Activated naive CD4-positive, alpha-beta T cell treated with anti-CD3 and anti-CD28 coated beads for 36 hours (primary cell): ENCODE measurements around the gene HIF3A. TPM values are rescaled to one million over a fixed set of nuclear protein-coding genes. Genes with fewer than 3 reads are reported as not detected.

Experiments used
- CTCF ChIA-PET: fragments of 350-600 bp; sonication (Branson Sonifier 250); formaldehyde crosslinking; loops from one replicate; lab custom pipeline; 2021; ENCODE audit warnings: antibody characterized with exemption; lab: Charles Lee
- DNase-seq: peaks from one replicate; pipeline ENCODE4 v3.0.0-alpha.2; 2020
- H3K27ac Mint-ChIP-seq: one replicate; pipeline ENCODE4 v1.8.0; 2021; ENCODE audit warnings: mild to moderate bottlenecking, mixed read lengths
- H3K27me3 Mint-ChIP-seq: one replicate; pipeline ENCODE4 v1.8.0; 2021; ENCODE audit warnings: low read depth, mixed read lengths
- H3K36me3 Mint-ChIP-seq: one replicate; pipeline ENCODE4 v1.8.0; 2021; ENCODE audit warnings: low read depth, mixed read lengths
- H3K4me1 Mint-ChIP-seq: one replicate; pipeline ENCODE4 v1.8.0; 2021; ENCODE audit warnings: low read depth, mixed read lengths
- H3K4me3 Mint-ChIP-seq: one replicate; pipeline ENCODE4 v1.8.0; 2021; ENCODE audit warnings: mild to moderate bottlenecking, moderate library complexity, mixed read lengths
- H3K9me3 Mint-ChIP-seq: one replicate; pipeline ENCODE4 v1.8.0; 2021; ENCODE audit warnings: mixed read lengths
- intact Hi-C: fragments of 100-400 bp; cut with micrococcal nuclease; formaldehyde crosslinking; loops from one replicate; pipeline ENCODE4 v1.15.1; 2023
- total RNA-seq, 2 experiments: library from RNA; stranded (reverse); gene quantifications; one replicate each; pipeline ENCODE4 v1.2.3, GENCODE V29; 2021

HIF3A gene
- total RNA-seq, 2 experiments from 2014 or later = not detected

DNA sequence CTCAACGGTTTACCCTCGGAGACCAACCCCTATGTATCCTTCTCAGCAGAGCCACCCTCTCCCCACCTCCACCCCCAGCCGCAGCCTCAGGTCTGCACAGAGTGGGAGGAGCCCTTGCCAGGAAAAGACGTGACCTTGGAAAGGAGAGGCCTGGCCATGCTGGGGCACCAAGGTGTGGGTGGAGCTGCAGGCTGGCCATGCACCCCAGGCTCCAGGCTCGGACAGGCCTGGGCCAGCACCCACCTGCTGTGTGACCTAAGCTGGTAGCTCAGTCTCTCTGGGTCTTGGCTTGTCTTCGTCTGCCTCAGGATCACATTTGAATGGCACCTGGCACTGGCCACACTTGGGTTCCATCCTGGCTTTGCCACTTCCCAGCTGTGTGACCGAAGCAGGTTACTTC, 87.0 kb downstream of the HIF3A start:
- Mint-ChIP-seq H3K36me3 (peaks cover 56% of the 10 kb centered on the region), H3K4me3 (no peak overlapping the region), H3K27ac (no peak overlapping the region), H3K27me3 (no peaks in the 10 kb centered on the region), H3K4me1 (no peaks in the 10 kb centered on the region), H3K9me3 (no peaks in the 10 kb centered on the region)
- intact Hi-C loops = no loop called here
- CTCF ChIA-PET = interaction anchor here (0.5 kb wide), 1 partner anchor 38 kb away, joined by 3 read pairs; no protein-coding TSS in a partner anchor
- no peak for DNase-seq

GRCh38 chr19:46384396-46384795, 87.6 kb downstream of the HIF3A start:
- CTCF ChIA-PET = interaction anchor here (1.0 to 2.1 kb wide), 2 partner anchors 11 to 15 kb away, joined by 3 to 7 read pairs; no protein-coding TSS in a partner anchor
- no peak overlapping the region for H3K4me3 Mint-ChIP-seq
- intact Hi-C loops = no loop called here
- no peaks in the 10 kb centered on the region for H3K4me1 Mint-ChIP-seq
- H3K27me3 Mint-ChIP-seq = no peaks in the 10 kb centered on the region
- H3K36me3 Mint-ChIP-seq = peaks cover 55% of the 10 kb centered on the region
- H3K9me3 Mint-ChIP-seq = no peaks in the 10 kb centered on the region
- no peak for DNase-seq
- H3K27ac Mint-ChIP-seq = no peak overlapping the region

- Mint-ChIP-seq H3K27me3 (no peaks in the 10 kb centered on the region), H3K4me3 (no peak overlapping the region), H3K9me3 (no peaks in the 10 kb centered on the region), H3K4me1 (no peaks in the 10 kb centered on the region), H3K36me3 (peaks cover 52% of the 10 kb centered on the region), H3K27ac (no peak overlapping the region)
- intact Hi-C loops = no loop called here
- CTCF ChIA-PET = interaction anchor here (0.6 to 2.1 kb wide), 2 partner anchors 10 to 338 kb away, joined by 3 to 7 read pairs; no protein-coding TSS in a partner anchor
- no peak for DNase-seq
These were observed 88.8 kb downstream of the HIF3A start for GRCh38 chr19:46385636-46386035.

- Mint-ChIP-seq H3K27ac (no peak overlapping the region), H3K27me3 (no peaks in the 10 kb centered on the region), H3K9me3 (no peaks in the 10 kb centered on the region), H3K4me1 (no peaks in the 10 kb centered on the region), H3K4me3 (no peak overlapping the region), H3K36me3 (peaks cover 49% of the 10 kb centered on the region)
- intact Hi-C loops = no loop called here
- DNase-seq = no peak
- CTCF ChIA-PET = interaction anchor here (2.1 kb wide), 1 partner anchor 9 kb away, joined by 7 read pairs; no protein-coding TSS in a partner anchor
These were observed 89.3 kb downstream of the HIF3A start for GRCh38 chr19:46386151-46386550.

DNA sequence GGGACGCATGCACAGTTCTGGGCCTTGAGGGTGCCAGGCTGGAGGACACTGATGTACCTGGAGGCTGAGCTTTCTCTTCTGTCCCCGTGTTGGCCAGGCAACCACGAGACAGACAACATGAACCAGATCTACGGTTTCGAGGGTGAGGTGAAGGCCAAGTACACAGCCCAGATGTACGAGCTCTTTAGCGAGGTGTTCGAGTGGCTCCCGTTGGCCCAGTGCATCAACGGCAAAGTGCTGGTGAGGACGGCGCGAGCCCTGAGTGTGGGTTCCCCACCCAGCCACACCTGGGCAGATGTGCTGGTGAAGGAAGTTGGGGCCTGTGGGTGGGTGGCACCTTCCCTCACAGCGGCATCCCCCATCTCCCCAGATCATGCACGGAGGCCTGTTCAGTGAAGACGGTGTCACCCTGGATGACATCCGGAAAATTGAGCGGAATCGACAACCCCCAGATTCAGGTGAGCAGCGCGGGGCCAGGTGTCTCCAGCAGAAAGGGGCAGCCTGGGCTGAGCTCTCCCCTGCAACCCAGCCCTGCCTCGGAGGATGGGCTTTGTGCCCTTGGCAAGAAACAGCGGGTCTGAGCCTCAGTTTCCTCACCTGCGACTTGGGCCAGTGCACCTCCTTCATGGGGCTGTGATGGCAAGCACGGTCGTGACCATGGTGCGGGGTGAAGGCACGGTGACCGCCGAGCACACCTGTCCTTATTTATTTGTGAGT, 90.3 kb downstream of the HIF3A start:
- Mint-ChIP-seq H3K27me3 (no peaks in the 10 kb centered on the region), H3K4me1 (no peaks in the 10 kb centered on the region), H3K27ac (no peak overlapping the region), H3K36me3 (peaks cover 49% of the 10 kb centered on the region), H3K9me3 (no peaks in the 10 kb centered on the region), H3K4me3 (no peak overlapping the region)
- DNase-seq = no peak
- CTCF ChIA-PET = interaction anchor here (0.6 to 1.0 kb wide), 3 partner anchors 9 to 573 kb away, joined by 3 to 4 read pairs (median 3); no protein-coding TSS in a partner anchor
- intact Hi-C loops = no loop called here

- Mint-ChIP-seq H3K9me3 (no peaks in the 10 kb centered on the region), H3K27me3 (no peaks in the 10 kb centered on the region), H3K36me3 (peaks cover 49% of the 10 kb centered on the region), H3K27ac (no peak overlapping the region), H3K4me3 (no peak overlapping the region), H3K4me1 (no peaks in the 10 kb centered on the region)
- intact Hi-C loops = no loop called here
- CTCF ChIA-PET = interaction anchor here (0.5 to 1.0 kb wide), 3 partner anchors 8 to 589 kb away, joined by 3 to 4 read pairs (median 4); no protein-coding TSS in a partner anchor
- DNase-seq = no peak
These were observed 90.9 kb downstream of the HIF3A start for GRCh38 chr19:46387713-46388130.

- intact Hi-C loops = no loop called here
- peaks cover 44% of the 10 kb centered on the region for H3K36me3 Mint-ChIP-seq
- CTCF ChIA-PET = interaction anchor here (0.5 kb wide), 1 partner anchor 590 kb away, joined by 4 read pairs; no protein-coding TSS in a partner anchor
- no peak overlapping the region for H3K27ac Mint-ChIP-seq
- no peak overlapping the region for H3K4me3 Mint-ChIP-seq
- H3K27me3 Mint-ChIP-seq = no peaks in the 10 kb centered on the region
- DNase-seq = no peak
- H3K4me1 Mint-ChIP-seq = no peaks in the 10 kb centered on the region
- no peaks in the 10 kb centered on the region for H3K9me3 Mint-ChIP-seq
These were observed 91.7 kb downstream of the HIF3A start for GRCh38 chr19:46388311-46389095.

GRCh38 chr19:46390121-46390858, 93.4 kb downstream of the HIF3A start:
- Mint-ChIP-seq H3K4me3 (no peak overlapping the region), H3K9me3 (no peaks in the 10 kb centered on the region), H3K27ac (no peak overlapping the region), H3K4me1 (no peaks in the 10 kb centered on the region), H3K27me3 (no peaks in the 10 kb centered on the region), H3K36me3 (peaks cover 38% of the 10 kb centered on the region)
- CTCF ChIA-PET = no interaction called here
- no peak for DNase-seq
- intact Hi-C loops = loop anchor here (10.0 kb wide), 1 partner anchor 105 kb away; no protein-coding TSS in a partner anchor

- H3K27ac Mint-ChIP-seq = no peak overlapping the region
- peaks cover 37% of the 10 kb centered on the region for H3K36me3 Mint-ChIP-seq
- intact Hi-C loops = loop anchor here (10.0 kb wide), 1 partner anchor 106 kb away; no protein-coding TSS in a partner anchor
- CTCF ChIA-PET = no interaction called here
- no peaks in the 10 kb centered on the region for H3K27me3 Mint-ChIP-seq
- H3K4me1 Mint-ChIP-seq = peaks cover 1% of the 10 kb centered on the region
- no peak for DNase-seq
- H3K9me3 Mint-ChIP-seq = no peaks in the 10 kb centered on the region
- H3K4me3 Mint-ChIP-seq = no peak overlapping the region
These were observed 94.0 kb downstream of the HIF3A start for GRCh38 chr19:46390866-46391265.

DNA sequence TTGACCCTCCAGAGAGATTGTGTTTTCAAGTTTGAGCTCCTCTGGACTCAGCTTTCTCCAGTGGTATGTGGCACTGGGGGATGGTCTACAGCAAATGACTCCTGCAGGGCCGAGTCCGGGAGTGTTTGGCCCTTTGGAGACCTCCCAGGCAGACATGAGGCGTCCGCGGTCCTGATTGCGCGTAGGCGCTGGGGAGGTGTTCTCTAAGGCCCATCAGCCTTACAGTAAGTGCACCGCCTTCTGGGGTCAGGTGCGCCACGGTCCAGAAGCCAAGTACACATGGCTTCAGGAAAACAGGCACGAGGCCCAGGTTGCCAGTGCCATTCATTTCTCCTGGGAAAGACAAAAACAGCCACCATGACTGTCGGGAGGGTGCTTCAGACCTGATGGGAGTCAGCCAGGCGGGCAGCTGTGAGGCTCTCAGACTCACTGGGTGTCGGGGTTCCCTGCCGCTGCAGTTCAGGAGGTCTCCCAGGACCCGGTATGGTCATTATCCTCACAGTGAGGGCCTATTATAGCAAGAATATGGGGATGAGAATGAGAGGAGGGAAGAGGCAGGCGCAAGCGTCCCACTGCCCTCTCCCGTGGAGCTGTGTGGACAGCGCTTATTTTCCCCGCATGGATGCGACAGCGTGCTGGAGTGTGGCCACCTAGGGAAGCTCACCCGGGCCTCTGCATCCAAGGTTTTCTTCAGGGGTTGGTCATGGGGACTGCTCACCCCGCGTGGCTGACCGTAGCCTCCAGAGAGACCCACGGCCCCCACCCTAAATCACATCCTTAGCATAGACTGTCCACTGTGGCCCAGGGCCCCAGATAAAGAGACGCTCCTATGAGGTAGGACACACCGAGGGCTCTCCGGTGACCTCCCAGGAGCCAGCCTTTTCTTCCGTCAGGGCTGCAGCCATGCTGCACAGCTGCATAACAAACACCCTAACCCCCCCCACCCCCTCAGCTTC, 94.7 kb downstream of the HIF3A start:
- intact Hi-C loops = loop anchor here (10.0 kb wide), 1 partner anchor 107 kb away; no protein-coding TSS in a partner anchor
- Mint-ChIP-seq H3K27me3 (no peaks in the 10 kb centered on the region), H3K36me3 (peaks cover 34% of the 10 kb centered on the region), H3K27ac (no peak overlapping the region), H3K4me1 (peaks cover 1% of the 10 kb centered on the region), H3K9me3 (no peaks in the 10 kb centered on the region), H3K4me3 (no peak overlapping the region)
- no peak for DNase-seq
- CTCF ChIA-PET = no interaction called here

GRCh38 chr19:46392252-46392801, 95.5 kb downstream of the HIF3A start:
- H3K27ac Mint-ChIP-seq = no peak overlapping the region
- H3K9me3 Mint-ChIP-seq = no peaks in the 10 kb centered on the region

More at GRCh38 chr19:46392252-46392801, 95.5 kb downstream of the HIF3A start:
- Mint-ChIP-seq H3K4me1 (peaks cover 1% of the 10 kb centered on the region), H3K4me3 (no peak overlapping the region), H3K27me3 (no peaks in the 10 kb centered on the region), H3K36me3 (peaks cover 29% of the 10 kb centered on the region)
- DNase-seq = no peak
- intact Hi-C loops = loop anchor here (10.0 kb wide), 1 partner anchor 108 kb away; no protein-coding TSS in a partner anchor
- CTCF ChIA-PET = no interaction called here
